Measurements from ENCODE around the gene NKX2-3.
A peak's percentile ranks its signal among the peaks of the same experiment; 100 is the strongest.

Gene NKX2-3

GRCh38 chr10:99531696-99532593, 797 bp upstream of the NKX2-3 start:
- TF ChIP-seq CTCF (IDR thresholded peaks at IDR 0.05; ENCODE audit: low read depth, low read length, missing control alignments): no peak
- DNase-seq (ENCODE audit: low read depth): no peak
- H3K4me3 ChIP-seq (ENCODE audit: low read depth, low read length): peak overlapping the region; percentile 11; the same call in 1 of the 2 replicates

- TF ChIP-seq CTCF (IDR thresholded peaks at IDR 0.05; ENCODE audit: low read depth, low read length, missing control alignments): no peak
- DNase-seq (ENCODE audit: low read depth): no peak
- H3K4me3 ChIP-seq (ENCODE audit: low read depth, low read length): no peak overlapping the region
These were observed 1.0 kb downstream of the NKX2-3 start for GRCh38 chr10:99533496-99534449.

GRCh38 chr10:99534450-99534938, 1.8 kb downstream of the NKX2-3 start:
- TF ChIP-seq CTCF (IDR thresholded peaks at IDR 0.05; ENCODE audit: low read depth, low read length, missing control alignments): no peak
- no peak overlapping the region for H3K4me3 ChIP-seq (ENCODE audit: low read depth, low read length)
- no peak for DNase-seq (ENCODE audit: low read depth)

- TF ChIP-seq CTCF (IDR thresholded peaks at IDR 0.05; ENCODE audit: low read depth, low read length, missing control alignments): no peak
- DNase-seq (ENCODE audit: low read depth): no peak
- no peak overlapping the region; the same call in 1 of the 2 replicates for H3K4me3 ChIP-seq (ENCODE audit: low read depth, low read length)
These were observed 2.4 kb downstream of the NKX2-3 start for GRCh38 chr10:99534939-99535763.

GRCh38 chr10:99535764-99536337, 3.1 kb downstream of the NKX2-3 start:
- no peak for DNase-seq (ENCODE audit: low read depth)
- TF ChIP-seq CTCF (IDR thresholded peaks at IDR 0.05; ENCODE audit: low read depth, low read length, missing control alignments): no peak

More at GRCh38 chr10:99535764-99536337, 3.1 kb downstream of the NKX2-3 start:
- no peak overlapping the region for H3K4me3 ChIP-seq (ENCODE audit: low read depth, low read length)
